Erythroblast (primary cell): ENCODE data around the gene HCFC2.
A peak's percentile ranks its signal among the peaks of the same experiment; 100 is the strongest.
"Not testable (repeated sequence)": the region's sequence is repeated elsewhere in the genome, so short reads cannot be mapped to it uniquely, and the experiment has no call there.

ENCODE experiments used
- DNase-seq, 2 experiments: peaks; one replicate each; lab custom pipeline; 2025; lab: John Stamatoyannopoulos, UW
- GATA1 ChIP-seq: IDR thresholded peaks from 2 replicates; pipeline ENCODE4 v1.6.1; 2011; ENCODE audit warnings: low read depth, mild to moderate bottlenecking, control low read depth, low read length, moderate library complexity
- POLR2A ChIP-seq: IDR thresholded peaks from 2 replicates; pipeline ENCODE4 v1.6.1; 2011; ENCODE audit warnings: mild to moderate bottlenecking, low read length

The HCFC2 gene

GRCh38 chr12:104064031-104064841 is at the start of gene HCFC2:
TSS of gene HCFC2 (plus strand) at chr12:104064531. CDS start at chr12:104064561, 30 bp downstream.
- peak; percentile 90 to 94 for DNase-seq
- TF ChIP-seq POLR2A = peak; percentile 66
- no peak for TF ChIP-seq GATA1

DNA sequence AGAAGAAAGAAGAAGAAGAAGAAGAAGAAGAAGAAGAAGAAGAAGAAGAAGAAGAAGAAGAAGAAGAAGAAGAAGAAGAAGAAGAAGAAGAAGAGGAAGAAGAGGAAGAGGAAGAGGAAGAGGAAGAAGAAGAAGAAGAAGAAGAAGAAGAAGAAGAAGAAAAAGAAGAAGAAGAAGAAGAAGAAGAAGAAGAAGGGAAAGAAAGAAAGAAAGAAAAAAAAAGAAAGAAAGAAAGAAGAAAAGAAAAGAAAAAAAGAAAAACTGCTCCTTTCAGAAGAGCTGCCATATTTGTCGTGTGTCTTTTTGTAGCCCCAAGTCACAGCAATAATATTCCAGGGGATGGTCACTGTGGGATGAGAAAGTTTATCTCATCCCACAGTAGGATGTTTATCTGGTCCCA is 42.5 kb upstream of the HCFC2 start:
- not testable (repeated sequence) for DNase-seq

DNA sequence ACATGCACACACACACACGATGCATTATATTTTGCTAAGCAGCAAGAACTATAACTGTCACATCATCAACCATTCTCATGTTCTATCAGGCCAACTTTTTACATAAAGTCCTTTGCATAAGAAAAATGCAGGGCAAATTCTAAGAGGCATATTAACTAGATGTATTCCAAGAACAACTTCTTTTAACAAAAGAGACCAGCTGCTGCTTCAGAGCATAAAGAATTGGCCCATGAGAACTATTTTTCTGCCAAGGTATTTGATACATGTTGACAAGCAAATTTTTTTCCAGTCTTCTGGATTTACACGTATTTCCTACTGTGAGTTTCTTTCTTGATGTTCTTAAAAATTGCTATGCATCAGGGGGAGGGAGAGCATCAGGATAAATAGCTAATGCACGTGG is 41.5 kb upstream of the HCFC2 start:
- no peak for DNase-seq

DNA sequence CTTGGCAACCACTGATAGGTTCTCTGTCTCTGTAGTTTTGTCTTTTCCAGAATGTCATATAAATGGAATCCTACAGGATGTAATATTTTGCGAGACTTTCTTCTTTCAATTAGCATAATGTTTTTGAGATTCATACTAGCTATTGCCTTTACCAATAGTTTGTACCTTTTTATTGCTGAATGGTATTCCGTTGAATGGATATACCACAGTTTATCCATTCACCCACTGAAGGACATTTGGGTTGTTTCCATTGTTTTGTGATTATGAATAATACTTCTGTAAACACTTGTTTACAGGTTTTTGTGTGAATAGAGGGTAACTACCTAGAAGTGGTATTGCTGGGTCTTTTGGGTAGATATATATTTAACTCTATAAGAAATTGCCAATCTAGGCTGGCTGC is 40.6 kb upstream of the HCFC2 start:
- DNase-seq = no peak
- TF ChIP-seq GATA1 = no peak
- TF ChIP-seq POLR2A = no peak

More for the DNA sequence above, 41.5 kb upstream of the HCFC2 start:
- TF ChIP-seq POLR2A = no peak

- TF ChIP-seq GATA1 (no peak), POLR2A (no peak)
Measured at GRCh38 chr12:104024348-104024747, 40.0 kb upstream of the HCFC2 start.

DNA sequence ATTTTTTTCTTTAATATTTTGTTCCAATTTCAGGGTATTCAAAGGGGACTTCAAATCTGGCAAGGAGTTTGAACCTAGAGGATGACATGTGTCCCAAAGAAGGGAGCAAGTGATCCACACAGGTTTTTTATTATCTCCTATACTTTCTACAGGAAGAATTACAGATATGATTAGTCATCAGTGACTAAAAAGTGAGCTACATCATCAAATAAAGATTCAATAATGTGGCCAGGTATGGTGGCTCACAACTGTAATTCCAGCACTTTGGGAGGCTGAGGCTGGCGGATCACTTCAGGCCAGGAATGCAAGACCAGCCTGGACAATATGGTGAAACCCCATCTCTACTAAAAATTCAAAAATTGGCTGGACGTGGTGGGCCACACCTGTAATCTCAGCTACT is 38.6 kb upstream of the HCFC2 start:
- DNase-seq = no peak
- TF ChIP-seq POLR2A (no peak), GATA1 (no peak)

More at GRCh38 chr12:104024348-104024747, 40.0 kb upstream of the HCFC2 start:
- no peak for DNase-seq

GRCh38 chr12:104026841-104027599 is 37.3 kb upstream of the HCFC2 start:
- DNase-seq = no peak
- TF ChIP-seq POLR2A (no peak), GATA1 (no peak)

GRCh38 chr12:104030596-104030995 is 33.7 kb upstream of the HCFC2 start:
- not testable (repeated sequence) for DNase-seq

- not testable (repeated sequence) for DNase-seq
Measured at GRCh38 chr12:104036143-104036542, 28.2 kb upstream of the HCFC2 start.

GRCh38 chr12:104039769-104040168 is 24.6 kb upstream of the HCFC2 start:
- not testable (repeated sequence) for DNase-seq

GRCh38 chr12:104042580-104042979 is 21.8 kb upstream of the HCFC2 start:
- no peak for TF ChIP-seq POLR2A
- no peak for TF ChIP-seq GATA1
- no peak for DNase-seq

- TF ChIP-seq GATA1 = no peak
- no peak for TF ChIP-seq POLR2A
- DNase-seq = no peak
Measured at GRCh38 chr12:104044158-104044557, 20.2 kb upstream of the HCFC2 start.

DNA sequence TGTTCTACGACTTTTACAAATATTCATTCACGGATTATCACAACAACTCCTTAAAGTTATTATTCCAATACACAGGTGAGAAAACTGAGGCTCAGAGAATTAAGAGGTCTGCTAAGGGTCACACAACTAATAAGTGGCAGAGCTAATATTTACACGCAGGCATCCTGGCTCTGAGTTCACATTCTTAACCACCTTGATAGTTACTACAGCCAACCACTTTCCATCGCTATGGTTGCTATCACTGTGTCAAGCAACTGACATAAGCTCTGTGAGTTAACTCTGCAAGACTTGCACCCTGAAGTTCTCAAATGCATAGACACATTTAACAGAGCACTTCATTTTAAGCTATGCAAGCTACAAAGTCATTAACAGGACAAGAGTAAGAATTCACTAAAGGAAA is 18.0 kb upstream of the HCFC2 start:
- TF ChIP-seq GATA1 (no peak), POLR2A (no peak)
- no peak for DNase-seq

DNA sequence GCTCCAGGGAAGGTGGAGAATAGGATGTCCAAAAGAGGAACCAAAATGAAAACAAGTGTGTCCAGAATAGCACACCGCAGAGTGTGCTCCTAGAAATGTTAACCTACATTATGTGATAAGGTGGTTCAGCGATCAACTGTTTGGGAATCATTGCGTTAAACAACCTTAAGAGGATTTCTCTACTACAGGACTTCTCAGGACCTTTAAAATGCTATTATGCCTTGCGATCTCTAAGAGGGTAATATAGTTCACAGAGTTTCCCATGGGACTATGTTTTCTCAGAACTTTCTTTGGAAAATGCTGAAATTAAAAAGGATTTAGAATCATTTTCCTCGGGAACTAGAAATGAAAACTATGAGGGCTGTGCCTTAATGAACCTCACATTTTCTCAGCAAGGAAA is 16.2 kb upstream of the HCFC2 start:
- TF ChIP-seq POLR2A = no peak
- no peak for TF ChIP-seq GATA1
- no peak for DNase-seq

GRCh38 chr12:104048811-104049210 is 15.5 kb upstream of the HCFC2 start:
- DNase-seq = no peak
- no peak for TF ChIP-seq GATA1
- no peak for TF ChIP-seq POLR2A
